GM19240 (cell line): ENCODE results near the gene ARFGEF2.
"Not testable (repeated sequence)": the region's sequence is repeated elsewhere in the genome, so short reads cannot be mapped to it uniquely, and the experiment has no call there.

Experiments
- DNase-seq: peaks from one replicate; pipeline ENCODE4 v3.0.0; 2011; ENCODE audit warnings: low spot score; ENCODE audit not compliant: insufficient read length

The ARFGEF2 gene

GRCh38 chr20:48951646-48952045 lies 30.1 kb downstream of the ARFGEF2 start:
- DNase-seq = no peak

DNA sequence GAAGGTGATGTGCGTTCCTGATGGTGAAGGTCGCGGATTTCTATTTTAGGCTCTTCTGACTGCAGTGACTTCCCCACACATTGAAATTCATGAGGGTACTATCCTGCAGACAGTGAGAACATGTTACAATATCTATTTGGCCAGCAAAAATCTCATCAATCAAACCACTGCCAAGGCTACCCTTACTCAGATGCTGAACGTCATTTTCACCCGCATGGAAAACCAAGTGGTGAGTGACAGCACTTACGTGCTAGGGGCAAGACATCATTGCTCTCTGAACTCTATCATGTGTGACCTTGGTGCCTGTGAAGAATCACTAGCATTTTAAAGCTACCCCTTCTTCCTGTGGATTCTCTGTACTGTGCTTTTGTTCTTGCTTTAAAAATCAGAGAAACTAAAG lies 31.1 kb downstream of the ARFGEF2 start:
- no peak for DNase-seq

GRCh38 chr20:48953653-48954052 lies 32.1 kb downstream of the ARFGEF2 start:
- no peak for DNase-seq

DNA sequence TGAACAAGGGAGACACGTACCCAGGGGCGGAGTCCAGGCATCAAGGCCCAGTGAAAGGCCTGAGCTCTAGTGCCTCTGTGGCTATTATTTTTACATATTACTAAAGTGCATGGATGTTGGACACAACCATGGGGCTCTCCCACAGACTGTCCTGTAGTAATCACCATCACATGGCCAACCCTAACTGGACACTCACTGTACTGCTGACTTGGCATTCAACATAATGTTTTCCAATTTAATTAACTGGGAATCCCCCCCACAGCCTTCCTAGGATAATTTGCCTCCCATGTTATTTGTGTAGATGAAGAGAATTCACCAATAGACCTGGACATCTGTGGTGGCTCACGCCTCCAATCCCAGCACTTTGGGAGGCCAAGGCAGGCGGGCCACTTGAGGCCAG lies 34.5 kb downstream of the ARFGEF2 start:
- no peak for DNase-seq

- no peak for DNase-seq
These were observed 35.6 kb downstream of the ARFGEF2 start for GRCh38 chr20:48957053-48957481.

- no peak for DNase-seq
These were observed 36.0 kb downstream of the ARFGEF2 start for GRCh38 chr20:48957533-48957932.

DNA sequence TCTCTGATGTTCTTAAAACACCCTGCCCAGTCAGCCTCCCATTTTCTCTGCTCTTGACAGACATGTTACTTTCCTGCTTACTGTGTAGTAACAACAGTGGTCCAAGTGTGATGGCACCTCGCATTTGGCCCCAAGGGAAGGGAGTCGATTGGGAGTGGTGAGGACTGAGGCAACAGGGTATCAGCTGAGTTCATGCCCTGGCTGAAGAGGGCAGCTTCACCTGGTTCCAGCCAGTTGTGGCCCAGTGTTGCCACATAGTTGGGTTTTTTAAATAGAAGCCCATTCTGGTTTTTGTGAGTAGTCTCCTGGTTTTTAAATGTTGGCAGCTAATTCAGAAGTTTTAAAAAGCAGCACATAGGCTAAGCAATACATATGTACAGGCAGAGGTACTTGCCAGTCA lies 37.2 kb downstream of the ARFGEF2 start:
- DNase-seq = no peak

- no peak for DNase-seq
These were observed 38.5 kb downstream of the ARFGEF2 start for GRCh38 chr20:48959899-48960550.

GRCh38 chr20:48962421-48962820 lies 40.9 kb downstream of the ARFGEF2 start:
- DNase-seq = no peak

- DNase-seq = no peak
These were observed 41.7 kb downstream of the ARFGEF2 start for GRCh38 chr20:48962976-48963771.

- DNase-seq = no peak
These were observed 43.8 kb downstream of the ARFGEF2 start for GRCh38 chr20:48965189-48965910.

GRCh38 chr20:48970681-48971365 lies 49.3 kb downstream of the ARFGEF2 start:
- DNase-seq = no peak

GRCh38 chr20:48971956-48972355 lies 50.4 kb downstream of the ARFGEF2 start:
- no peak for DNase-seq

DNA sequence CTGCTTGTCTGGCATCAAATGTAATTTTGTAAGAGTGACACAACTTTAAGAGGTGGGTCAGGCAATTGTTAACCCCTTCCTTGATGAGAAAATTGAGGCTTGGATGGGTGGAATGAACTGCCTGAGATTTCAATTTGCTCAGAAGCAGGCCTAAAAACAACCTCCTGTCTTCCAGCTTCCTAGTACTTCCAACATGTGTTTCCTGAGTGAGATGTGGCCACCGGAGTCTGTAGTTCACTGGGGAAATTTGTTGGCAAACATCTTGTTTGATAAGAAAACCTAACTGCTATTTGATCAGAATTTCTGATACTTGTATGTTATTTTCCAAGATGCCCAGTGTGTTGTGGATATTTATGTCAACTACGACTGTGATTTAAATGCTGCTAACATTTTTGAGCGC lies 51.3 kb downstream of the ARFGEF2 start:
- no peak for DNase-seq

DNA sequence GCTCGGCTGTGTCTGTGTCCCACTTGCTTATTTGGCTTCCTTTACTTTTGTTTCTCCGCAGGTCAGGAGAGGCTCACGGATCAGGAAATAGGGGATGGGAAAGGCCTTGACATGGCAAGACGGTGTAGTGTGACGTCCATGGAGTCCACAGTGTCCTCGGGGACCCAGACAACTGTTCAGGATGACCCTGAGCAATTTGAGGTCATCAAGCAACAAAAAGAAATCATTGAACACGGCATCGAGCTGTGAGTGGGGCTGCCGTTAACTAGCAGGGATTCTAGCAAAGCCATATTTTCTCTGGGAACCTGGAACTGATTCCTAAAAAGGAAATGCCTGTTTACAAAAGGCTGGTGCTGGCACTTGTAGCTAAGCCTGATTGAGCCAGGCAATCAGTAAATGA lies 54.4 kb downstream of the ARFGEF2 start:
- no peak for DNase-seq

DNA sequence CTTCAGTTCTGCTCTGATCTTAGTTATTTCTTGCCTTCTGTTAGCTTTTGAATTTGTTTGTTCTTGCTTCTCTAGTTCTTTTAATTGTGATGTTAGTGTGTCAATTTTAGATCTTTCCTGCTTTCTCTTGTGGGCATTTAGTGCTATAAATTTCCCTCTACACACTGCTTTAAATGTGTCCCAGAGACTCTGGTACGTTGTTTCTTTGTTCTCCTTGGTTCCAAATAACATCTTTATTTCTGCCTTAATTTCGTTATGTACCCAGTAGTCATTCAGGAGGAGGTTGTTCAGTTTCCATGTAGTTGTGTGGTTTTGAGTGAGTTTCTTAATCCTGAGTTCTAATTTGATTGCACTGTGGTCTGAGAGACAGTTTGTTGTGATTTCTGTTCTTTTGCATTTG lies 58.5 kb downstream of the ARFGEF2 start:
- not testable (repeated sequence) for DNase-seq

- DNase-seq = no peak
These were observed 62.2 kb downstream of the ARFGEF2 start for GRCh38 chr20:48983423-48984400.

DNA sequence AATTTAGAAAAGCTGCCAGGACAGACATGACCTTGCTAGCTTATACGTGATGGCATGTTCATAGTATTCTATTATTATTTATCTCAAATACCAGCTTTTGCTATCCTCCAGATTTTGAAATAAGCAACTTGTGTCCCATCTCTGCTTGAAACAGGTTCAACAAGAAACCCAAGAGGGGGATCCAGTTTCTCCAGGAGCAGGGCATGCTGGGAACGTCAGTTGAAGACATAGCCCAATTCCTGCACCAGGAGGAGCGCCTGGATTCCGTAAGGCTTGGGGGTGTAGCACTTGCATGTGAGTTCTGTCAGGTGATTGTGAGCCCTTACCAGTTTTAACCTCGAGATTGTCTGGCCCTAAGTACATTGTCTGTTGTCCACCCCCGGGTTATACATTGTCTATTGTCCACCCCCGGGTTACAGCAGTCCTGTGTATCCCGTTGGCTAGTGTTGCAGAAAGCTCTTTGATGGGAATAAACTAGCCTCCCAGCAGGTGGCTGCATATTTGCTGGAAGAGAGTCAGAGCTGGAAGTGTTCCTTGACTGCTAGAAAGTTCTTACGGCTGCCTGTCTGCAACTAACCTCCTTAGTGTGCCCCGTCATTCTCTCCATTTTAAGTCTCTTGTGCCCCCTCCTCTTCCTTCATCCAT lies 63.2 kb downstream of the ARFGEF2 start:
- DNase-seq = no peak

DNA sequence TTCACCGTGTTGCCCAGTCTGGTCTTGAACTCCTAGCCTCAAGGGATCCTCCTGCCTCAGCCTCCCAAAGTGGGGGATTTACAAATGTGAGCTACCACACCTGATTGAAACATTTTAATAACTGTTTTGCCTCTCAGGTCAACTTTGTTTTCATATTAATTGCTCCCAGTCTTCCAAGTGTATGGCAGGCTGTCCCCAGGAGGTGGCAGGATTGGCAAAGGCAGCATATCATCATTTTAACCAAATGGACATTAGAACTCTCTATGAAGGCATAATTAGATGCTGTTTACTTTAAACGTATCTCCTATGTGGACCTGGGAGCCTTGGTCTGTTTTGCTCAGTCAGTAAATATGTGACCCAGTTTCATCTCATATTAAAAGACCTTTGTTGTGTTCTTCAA lies 65.4 kb downstream of the ARFGEF2 start:
- DNase-seq = no peak

GRCh38 chr20:48990467-48990866 lies 69.0 kb downstream of the ARFGEF2 start:
- no peak for DNase-seq
